Measurements from ENCODE around the gene FMO5.
"Not testable (repeated sequence)": the region's sequence is repeated elsewhere in the genome, so short reads cannot be mapped to it uniquely, and the experiment has no call there.

Gene FMO5

GRCh38 chr1:147201276-147201675, 23.9 kb downstream of the FMO5 start:
- Mint-ChIP-seq H3K9me3 (peaks cover 3% of the 10 kb centered on the region), H3K36me3 (ENCODE audit: low read depth) (peaks cover 9% of the 10 kb centered on the region), H3K4me1 (no peaks in the 10 kb centered on the region), H3K27ac (no peak overlapping the region), H3K27me3 (ENCODE audit: low read depth) (no peaks in the 10 kb centered on the region), H3K4me3 (no peak overlapping the region)
- no peak for TF ChIP-seq CTCF (IDR thresholded peaks at IDR 0.05; ENCODE audit: unreplicated experiment in 3 of 3)

- H3K27ac Mint-ChIP-seq; H3K27me3 Mint-ChIP-seq (ENCODE audit: low read depth); H3K4me1 Mint-ChIP-seq; H3K36me3 Mint-ChIP-seq (ENCODE audit: low read depth); H3K4me3 Mint-ChIP-seq: not testable (repeated sequence)
- H3K9me3 Mint-ChIP-seq: peaks cover 16% of the 10 kb centered on the region
These were observed 27.8 kb downstream of the FMO5 start for GRCh38 chr1:147197324-147197723.

GRCh38 chr1:147189514-147189913, 35.6 kb downstream of the FMO5 start:
- Mint-ChIP-seq H3K4me1 (no peaks in the 10 kb centered on the region), H3K36me3 (ENCODE audit: low read depth) (peaks cover 5% of the 10 kb centered on the region), H3K27me3 (ENCODE audit: low read depth) (no peaks in the 10 kb centered on the region), H3K4me3 (no peak overlapping the region), H3K27ac (no peak overlapping the region), H3K9me3 (peaks cover 9% of the 10 kb centered on the region)
- no peak for TF ChIP-seq CTCF (IDR thresholded peaks at IDR 0.05; ENCODE audit: unreplicated experiment in 3 of 3)

- H3K4me1 Mint-ChIP-seq: no peaks in the 10 kb centered on the region
- H3K4me3 Mint-ChIP-seq: no peak overlapping the region
- H3K36me3 Mint-ChIP-seq (ENCODE audit: low read depth): no peaks in the 10 kb centered on the region
- no peak for TF ChIP-seq CTCF (IDR thresholded peaks at IDR 0.05; ENCODE audit: unreplicated experiment in 3 of 3)
- H3K9me3 Mint-ChIP-seq: no peaks in the 10 kb centered on the region
- H3K27ac Mint-ChIP-seq: no peak overlapping the region
- no peaks in the 10 kb centered on the region for H3K27me3 Mint-ChIP-seq (ENCODE audit: low read depth)
These were observed 39.7 kb downstream of the FMO5 start for GRCh38 chr1:147185432-147185831.

- Mint-ChIP-seq H3K27ac (no peak overlapping the region), H3K4me1 (peaks cover 16% of the 10 kb centered on the region), H3K4me3 (no peak overlapping the region), H3K36me3 (ENCODE audit: low read depth) (peaks cover 53% of the 10 kb centered on the region), H3K9me3 (peaks cover 19% of the 10 kb centered on the region), H3K27me3 (ENCODE audit: low read depth) (no peaks in the 10 kb centered on the region)
- no peak for TF ChIP-seq CTCF (IDR thresholded peaks at IDR 0.05; ENCODE audit: unreplicated experiment in 3 of 3)
These were observed 47.3 kb downstream of the FMO5 start for GRCh38 chr1:147177611-147178380.

- peak within 1 kb of the TSS; percentile 99 to 100 (median 99) for H3K27ac Mint-ChIP-seq
- H3K4me1 Mint-ChIP-seq: peaks cover 50% of the 10 kb centered on the region
- no peaks in the 10 kb centered on the region for H3K27me3 Mint-ChIP-seq (ENCODE audit: low read depth)
- peak within 1 kb of the TSS; percentile 97 to 100 (median 99) for H3K4me3 Mint-ChIP-seq
- peak; percentile 91 to 99 (median 96) for TF ChIP-seq CTCF (IDR thresholded peaks at IDR 0.05; ENCODE audit: unreplicated experiment in 3 of 3)
- peaks cover 35% of the 10 kb centered on the region for H3K36me3 Mint-ChIP-seq (ENCODE audit: low read depth)
- H3K9me3 Mint-ChIP-seq: peaks cover 7% of the 10 kb centered on the region
These were observed 52.7 kb downstream of the FMO5 start, which contains the start of gene PRKAB2 for GRCh38 chr1:147172168-147173016. Gene PRKAB2 (minus strand): TSS chr1:147172470. CDS start chr1:147172144, 326 bp downstream.

Measured in nephron (organoid).